ENCODE data around the gene GTF2A1.

DNA sequence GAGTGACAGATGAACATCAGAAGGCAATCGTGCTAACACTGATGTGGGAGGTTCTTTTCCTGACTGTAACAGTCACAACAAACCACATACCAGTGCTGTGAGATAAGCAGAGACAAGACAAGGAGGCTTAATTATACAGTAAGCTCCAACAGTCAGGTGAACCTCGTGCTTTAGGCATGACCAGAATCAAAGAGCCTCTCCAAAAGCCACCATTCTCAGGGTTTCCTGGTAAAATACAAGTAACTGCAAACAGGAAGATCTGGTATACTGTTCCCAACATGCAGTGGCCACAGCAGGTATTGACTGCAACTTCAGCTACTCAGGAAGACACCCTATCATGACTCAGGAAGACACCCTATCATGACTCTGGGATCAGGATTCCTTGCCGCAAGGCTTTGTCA, 47.3 kb upstream of the GTF2A1 start:
- TF ChIP-seq, protein P1, sequence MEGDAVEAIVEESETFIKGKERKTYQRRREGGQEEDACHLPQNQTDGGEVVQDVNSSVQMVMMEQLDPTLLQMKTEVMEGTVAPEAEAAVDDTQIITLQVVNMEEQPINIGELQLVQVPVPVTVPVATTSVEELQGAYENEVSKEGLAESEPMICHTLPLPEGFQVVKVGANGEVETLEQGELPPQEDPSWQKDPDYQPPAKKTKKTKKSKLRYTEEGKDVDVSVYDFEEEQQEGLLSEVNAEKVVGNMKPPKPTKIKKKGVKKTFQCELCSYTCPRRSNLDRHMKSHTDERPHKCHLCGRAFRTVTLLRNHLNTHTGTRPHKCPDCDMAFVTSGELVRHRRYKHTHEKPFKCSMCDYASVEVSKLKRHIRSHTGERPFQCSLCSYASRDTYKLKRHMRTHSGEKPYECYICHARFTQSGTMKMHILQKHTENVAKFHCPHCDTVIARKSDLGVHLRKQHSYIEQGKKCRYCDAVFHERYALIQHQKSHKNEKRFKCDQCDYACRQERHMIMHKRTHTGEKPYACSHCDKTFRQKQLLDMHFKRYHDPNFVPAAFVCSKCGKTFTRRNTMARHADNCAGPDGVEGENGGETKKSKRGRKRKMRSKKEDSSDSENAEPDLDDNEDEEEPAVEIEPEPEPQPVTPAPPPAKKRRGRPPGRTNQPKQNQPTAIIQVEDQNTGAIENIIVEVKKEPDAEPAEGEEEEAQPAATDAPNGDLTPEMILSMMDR (IDR thresholded peaks at IDR 0.05), result no peak
- TF ChIP-seq POLR2A (IDR thresholded peaks at IDR 0.05), result no peak
- TF ChIP-seq EP300 (IDR thresholded peaks at IDR 0.05; ENCODE audit: low read depth), result no peak

Data from transverse colon (tissue), 3 donors.